GM12892 (cell line): ENCODE results near the gene BLID.

Experiments used
- DNase-seq: peaks from one replicate; pipeline ENCODE4 v3.0.0; 2011; ENCODE audit not compliant: insufficient read length
- FAIRE-seq: peaks from 2 replicates; lab custom pipeline; 2011; peaks lifted over from hg19 to GRCh38; lab: Jason Lieb, UNC
- POLR2A ChIP-seq: IDR thresholded peaks from 2 replicates; pipeline ENCODE4 v1.6.1; 2011; ENCODE audit warnings: low read depth, low read length, control low read depth
- POLR2AphosphoS5 ChIP-seq: IDR thresholded peaks from 2 replicates; pipeline ENCODE4 v1.6.1; 2011; ENCODE audit warnings: low read depth, low read length, control low read depth
- TAF1 ChIP-seq: IDR thresholded peaks from 2 replicates; pipeline ENCODE4 v1.6.1; 2011; ENCODE audit warnings: low read depth, mild to moderate bottlenecking, control low read depth, low read length, borderline replicate concordance

Gene BLID

GRCh38 chr11:122154994-122155393 lies 39.0 kb upstream of the BLID start:
- DNase-seq, result no peak
- FAIRE-seq, result no peak
- TF ChIP-seq POLR2AphosphoS5 (no peak), TAF1 (no peak), POLR2A (no peak)

GRCh38 chr11:122154227-122154626 lies 38.2 kb upstream of the BLID start:
- no peak for TF ChIP-seq POLR2A
- no peak for TF ChIP-seq TAF1
- no peak for TF ChIP-seq POLR2AphosphoS5
- DNase-seq (no peak), FAIRE-seq (no peak)

- no peak for DNase-seq
- no peak for TF ChIP-seq POLR2A
- no peak for TF ChIP-seq TAF1
- TF ChIP-seq POLR2AphosphoS5, result no peak
- no peak for FAIRE-seq
Observed at GRCh38 chr11:122153746-122154145, 37.7 kb upstream of the BLID start.

GRCh38 chr11:122150216-122151124 lies 34.5 kb upstream of the BLID start:
- DNase-seq, result no peak
- no peak for FAIRE-seq
- no peak for TF ChIP-seq POLR2AphosphoS5
- no peak for TF ChIP-seq TAF1
- no peak for TF ChIP-seq POLR2A

- TF ChIP-seq POLR2A (no peak), TAF1 (no peak), POLR2AphosphoS5 (no peak)
- DNase-seq (no peak), FAIRE-seq (no peak)
Observed at GRCh38 chr11:122149202-122149601, 33.2 kb upstream of the BLID start.

- FAIRE-seq (no peak), DNase-seq (no peak)
- TF ChIP-seq POLR2A (no peak), POLR2AphosphoS5 (no peak), TAF1 (no peak)
Observed at GRCh38 chr11:122146475-122146874, 30.5 kb upstream of the BLID start.

- FAIRE-seq, result no peak
- DNase-seq, result no peak
- TF ChIP-seq POLR2AphosphoS5 (no peak), POLR2A (no peak), TAF1 (no peak)
Observed at GRCh38 chr11:122145715-122146274, 29.8 kb upstream of the BLID start.

GRCh38 chr11:122144752-122145151 lies 28.7 kb upstream of the BLID start:
- DNase-seq, result no peak
- TF ChIP-seq POLR2AphosphoS5, result no peak
- no peak for TF ChIP-seq POLR2A
- TF ChIP-seq TAF1, result no peak
- FAIRE-seq, result no peak

GRCh38 chr11:122141725-122142124 lies 25.7 kb upstream of the BLID start:
- no peak for TF ChIP-seq POLR2AphosphoS5
- no peak for TF ChIP-seq POLR2A
- TF ChIP-seq TAF1, result no peak

GRCh38 chr11:122140500-122140899 lies 24.5 kb upstream of the BLID start:
- DNase-seq (no peak), FAIRE-seq (no peak)
- TF ChIP-seq TAF1 (no peak), POLR2A (no peak), POLR2AphosphoS5 (no peak)

More at GRCh38 chr11:122141725-122142124, 25.7 kb upstream of the BLID start:
- no peak for FAIRE-seq
- DNase-seq, result no peak

GRCh38 chr11:122139595-122139866 lies 23.5 kb upstream of the BLID start:
- no peak for TF ChIP-seq TAF1
- no peak for TF ChIP-seq POLR2AphosphoS5
- no peak for TF ChIP-seq POLR2A
- FAIRE-seq, result no peak
- no peak for DNase-seq

GRCh38 chr11:122138744-122139594 lies 23.0 kb upstream of the BLID start:
- TF ChIP-seq POLR2AphosphoS5 (no peak), POLR2A (no peak), TAF1 (no peak)
- FAIRE-seq, result no peak

More at GRCh38 chr11:122138744-122139594, 23.0 kb upstream of the BLID start:
- no peak for DNase-seq
